Loucy (cell line): ENCODE measurements around the gene TMEM234.

ENCODE experiments used
- CTCF ChIP-seq: fragments of 200-600 bp; sonication (generic); conservative IDR thresholded peaks from 2 replicates; pipeline ENCODE4 v1.5.1; 2014; ENCODE audit warnings: mild to moderate bottlenecking, antibody characterized with exemption, low read length
- EZH2phosphoT487 ChIP-seq: fragments of 200-600 bp; IDR thresholded peaks from 2 replicates; pipeline ENCODE4 v1.6.1; 2018; ENCODE audit warnings: antibody characterized with exemption, mild to moderate bottlenecking, moderate library complexity, borderline replicate concordance

- TF ChIP-seq EZH2phosphoT487 (no peak), CTCF (no peak)
These were observed 27.8 kb upstream of the TMEM234 start for GRCh38 chr1:32249831-32250525.
